Hippocampal formation (tissue), 2 donors: ENCODE data around the gene CFHR4.
"Not testable (repeated sequence)": the region's sequence is repeated elsewhere in the genome, so short reads cannot be mapped to it uniquely, and the experiment has no call there.

Source experiments
- DNase-seq, 2 donors: peaks; one replicate each; lab custom pipeline; 2025; lab: John Stamatoyannopoulos, UW

CFHR4 gene

DNA sequence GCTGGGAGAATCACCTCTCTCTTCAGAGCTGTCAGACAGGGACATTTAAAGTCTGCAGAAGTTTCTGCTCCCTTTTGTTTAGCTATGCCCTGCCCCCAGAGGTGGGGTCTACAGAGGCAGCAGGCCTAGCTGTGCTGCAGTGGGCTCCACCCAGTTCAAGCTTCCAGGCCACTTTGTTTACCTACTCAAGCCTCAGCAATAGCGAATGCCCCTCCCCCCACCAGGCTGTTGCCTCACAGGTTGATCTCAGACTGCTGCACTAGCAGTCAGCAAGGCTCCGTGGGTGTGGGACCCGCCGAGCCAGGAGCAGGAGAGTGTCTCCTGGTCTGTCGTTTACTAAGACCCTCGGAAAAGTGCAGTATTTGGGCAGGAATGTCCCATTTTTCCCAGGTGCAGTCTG is 53.6 kb downstream of the CFHR4 start:
- not testable (repeated sequence) for DNase-seq

DNA sequence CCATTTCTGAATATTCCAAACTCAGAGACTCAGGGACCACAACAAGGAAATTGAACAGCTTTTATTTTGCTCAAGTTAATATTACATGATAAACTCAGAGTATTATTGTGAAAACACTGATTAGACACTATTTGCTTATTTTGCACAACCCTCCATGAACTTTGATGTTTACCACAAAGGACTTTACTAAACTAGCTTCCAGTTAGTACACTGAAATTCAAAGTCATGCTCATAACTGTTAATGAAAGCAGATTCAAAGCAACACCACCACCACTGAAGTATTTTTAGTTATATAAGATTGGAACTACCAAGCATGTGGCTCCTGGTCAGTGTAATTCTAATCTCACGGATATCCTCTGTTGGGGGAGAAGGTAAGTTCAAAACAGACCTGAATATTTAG is 55.7 kb downstream of the CFHR4 start, which contains the start of gene CFHR2:
Gene CFHR2 (plus strand): TSS at position 171 of the 400 bp plus-strand sequence. CDS start 143 bp downstream, at position 314.
- DNase-seq = not testable (repeated sequence)

DNA sequence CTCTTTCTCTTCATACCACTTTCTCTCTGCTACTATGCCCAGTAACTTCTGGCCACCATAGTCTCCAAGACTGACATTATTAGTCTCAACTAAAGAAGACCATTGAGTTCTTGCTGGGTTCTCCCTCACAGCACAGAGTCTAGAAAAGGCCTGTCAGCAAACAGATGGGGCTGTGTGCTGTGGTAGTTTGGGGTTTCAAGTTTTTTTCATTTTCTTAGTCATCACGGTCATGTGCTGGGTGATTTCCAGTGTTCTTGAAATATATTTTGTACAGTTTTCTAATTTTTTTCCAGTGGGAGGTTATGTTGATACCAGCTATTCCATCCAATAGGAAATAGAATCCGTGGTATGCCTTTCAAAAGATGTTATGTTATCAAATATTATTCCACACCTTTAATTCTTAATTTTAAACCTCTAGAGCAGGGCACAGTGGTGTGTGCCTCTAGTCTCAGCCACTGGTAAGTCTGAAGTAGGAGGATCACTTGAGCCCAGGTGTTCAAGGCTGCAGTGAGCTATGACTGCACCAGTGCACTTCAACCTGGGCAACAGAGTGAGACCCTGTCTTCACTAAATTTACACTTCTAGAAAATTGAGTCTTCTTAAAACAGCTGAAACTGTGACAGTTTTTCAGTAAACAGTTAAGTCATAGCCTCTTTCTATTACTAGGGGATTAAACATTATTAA is 64.0 kb downstream of the CFHR4 start:
- DNase-seq = no peak

DNA sequence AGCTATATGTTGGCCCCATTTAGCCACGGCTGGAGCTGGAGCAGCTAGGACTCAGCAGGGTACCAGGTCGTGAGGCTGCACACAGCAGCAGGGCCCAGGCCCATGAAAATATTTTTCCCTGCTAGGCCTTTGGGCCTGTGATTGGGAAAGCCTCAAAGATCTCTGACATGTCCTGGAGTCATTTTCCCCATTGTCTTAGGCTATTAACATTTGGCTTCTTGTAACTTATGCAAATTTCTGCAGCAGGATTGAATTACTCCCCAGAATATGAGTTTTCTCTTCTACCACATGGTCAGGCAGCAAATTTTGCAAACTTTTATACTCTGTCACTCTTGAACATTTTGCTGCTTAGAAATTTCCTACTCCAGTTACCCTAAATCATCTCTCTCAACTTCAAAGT is 66.9 kb downstream of the CFHR4 start:
- no peak for DNase-seq

DNA sequence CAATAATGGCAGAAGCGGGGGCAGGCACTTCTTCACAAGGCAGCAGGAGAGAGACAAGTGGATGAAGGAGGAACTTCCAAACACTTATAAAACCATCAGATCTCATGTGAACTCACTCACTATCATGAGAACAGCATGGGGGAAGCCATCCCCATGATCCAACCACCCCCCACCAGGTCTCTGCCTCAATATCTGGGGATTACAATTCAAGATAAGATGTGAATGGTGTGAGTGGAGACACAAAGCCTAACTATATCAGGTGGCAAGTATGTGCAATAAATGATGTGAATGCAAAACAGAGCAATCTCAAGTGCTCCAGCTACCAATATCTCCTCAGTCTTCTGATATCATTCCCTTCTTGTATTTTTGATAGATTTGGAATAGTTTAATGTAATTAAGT is 68.1 kb downstream of the CFHR4 start:
- DNase-seq = no peak

DNA sequence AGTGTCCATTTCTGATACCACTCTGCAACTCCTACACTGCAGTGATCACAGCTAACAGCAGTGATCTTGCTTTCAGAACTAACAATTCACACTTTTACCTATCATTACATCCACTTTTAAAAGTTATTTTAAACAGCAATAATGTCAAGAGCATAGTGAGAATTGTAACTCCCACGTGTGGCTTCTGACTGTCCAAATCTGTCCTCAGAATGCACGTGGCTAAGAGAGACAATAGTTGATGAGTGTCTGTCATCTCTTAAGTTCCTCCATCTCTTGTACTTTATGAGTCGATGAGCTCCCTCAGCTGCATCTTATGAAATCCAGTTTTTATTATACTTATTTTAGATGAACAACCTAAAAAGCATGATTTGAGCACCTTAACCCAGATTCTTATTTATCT is 73.0 kb downstream of the CFHR4 start:
- no peak for DNase-seq
